ENCODE data around the gene C2CD3.

GRCh38 chr11:74022546-74022945 is 148.3 kb downstream of the C2CD3 start:
- TF ChIP-seq CTCF (IDR thresholded peaks at IDR 0.05) (no peak), POLR2A (IDR thresholded peaks at IDR 0.05) (no peak)

Data from esophagus squamous epithelium (tissue), 4 donors.